ENCODE data around the gene ZBTB44. TPM values are rescaled to one million over a fixed set of nuclear protein-coding genes. Genes with fewer than 3 reads are reported as not detected.

The ZBTB44 gene
- total RNA-seq, 1 experiment from 2014 or later = 32.5 TPM

DNA sequence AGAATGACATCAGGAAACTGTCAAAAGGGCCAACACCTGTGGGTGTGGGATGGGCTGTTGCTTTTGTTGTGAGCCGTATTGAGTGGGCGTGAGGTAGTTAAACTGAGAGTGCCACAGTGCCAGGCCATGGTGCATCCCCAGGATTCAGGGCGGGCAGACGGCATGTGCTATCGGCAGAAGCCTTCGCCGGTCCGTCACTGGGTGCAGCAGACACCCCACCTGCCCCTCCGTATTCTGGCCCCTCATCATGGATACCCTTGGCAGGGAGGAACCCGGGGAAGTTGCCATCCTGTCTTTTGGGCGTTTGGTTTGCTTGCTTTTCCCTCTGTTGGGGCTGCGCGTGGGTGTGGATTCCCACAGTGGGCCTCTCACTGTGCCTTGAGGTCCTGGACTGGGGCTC lies 127.6 kb downstream of the ZBTB44 start:
- peaks cover 0 to 2% of the 10 kb centered on the region in 2 experiments; a peak in 2 of 4 replicates for H3K4me1 ChIP-seq (ENCODE audit: control insufficient read depth in 1 of 2, insufficient read depth in 2 of 2, low read length in 2 of 2)
- ChIA-PET POLR2A (no interaction called here), RAD21 (ENCODE audit: low non-redundant PET in 1 of 2, low total read pairs in 2 of 2, uncharacterized antibody in 2 of 2, unreplicated experiment in 2 of 2) (no interaction called here), CTCF (no interaction called here)
- H4K20me1 ChIP-seq (ENCODE audit: insufficient read depth) = no peaks in the 10 kb centered on the region; the same call in 1 of the 2 replicates
- H2AFZ ChIP-seq (ENCODE audit: low read depth, low read length, poor library complexity, severe bottlenecking) = no peak overlapping the region
- BruUV-seq (replicated peaks) = no TSS peak
- H3K79me2 ChIP-seq (ENCODE audit: insufficient read depth, low read length) = peaks cover 56% of the 10 kb centered on the region
- ATAC-seq (no peak), DNase-seq (ENCODE audit: low read depth, low spot score) (no peak)
- H3K27me3 ChIP-seq (ENCODE audit: insufficient read depth, low read length) = no peaks in the 10 kb centered on the region
- no peak overlapping the region for H3K9ac ChIP-seq (ENCODE audit: low read length)
- no peak overlapping the region for H3K27ac ChIP-seq (ENCODE audit: low read depth, low read length)
- intact Hi-C loops (cut with micrococcal nuclease) = no loop called here
- no peak for TF ChIP-seq JUND (IDR thresholded peaks at IDR 0.05)
- TF ChIP-seq ZFX (IDR thresholded peaks at IDR 0.05) = no peak
- TF ChIP-seq EZH2 (IDR thresholded peaks at IDR 0.05) = no peak
- no peak for TF ChIP-seq CEBPB (IDR thresholded peaks at IDR 0.05; ENCODE audit: low read depth)
- no peak for TF ChIP-seq FOSL1 (IDR thresholded peaks at IDR 0.05; ENCODE audit: low read depth)
- TF ChIP-seq, protein P1, sequence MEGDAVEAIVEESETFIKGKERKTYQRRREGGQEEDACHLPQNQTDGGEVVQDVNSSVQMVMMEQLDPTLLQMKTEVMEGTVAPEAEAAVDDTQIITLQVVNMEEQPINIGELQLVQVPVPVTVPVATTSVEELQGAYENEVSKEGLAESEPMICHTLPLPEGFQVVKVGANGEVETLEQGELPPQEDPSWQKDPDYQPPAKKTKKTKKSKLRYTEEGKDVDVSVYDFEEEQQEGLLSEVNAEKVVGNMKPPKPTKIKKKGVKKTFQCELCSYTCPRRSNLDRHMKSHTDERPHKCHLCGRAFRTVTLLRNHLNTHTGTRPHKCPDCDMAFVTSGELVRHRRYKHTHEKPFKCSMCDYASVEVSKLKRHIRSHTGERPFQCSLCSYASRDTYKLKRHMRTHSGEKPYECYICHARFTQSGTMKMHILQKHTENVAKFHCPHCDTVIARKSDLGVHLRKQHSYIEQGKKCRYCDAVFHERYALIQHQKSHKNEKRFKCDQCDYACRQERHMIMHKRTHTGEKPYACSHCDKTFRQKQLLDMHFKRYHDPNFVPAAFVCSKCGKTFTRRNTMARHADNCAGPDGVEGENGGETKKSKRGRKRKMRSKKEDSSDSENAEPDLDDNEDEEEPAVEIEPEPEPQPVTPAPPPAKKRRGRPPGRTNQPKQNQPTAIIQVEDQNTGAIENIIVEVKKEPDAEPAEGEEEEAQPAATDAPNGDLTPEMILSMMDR (IDR thresholded peaks at IDR 0.05 in 2 of 3, conservative IDR thresholded peaks at IDR 0.05 in 1 of 3; ENCODE audit: borderline replicate concordance in 1 of 3, insufficient read depth in 1 of 3, low read depth in 2 of 3, low read length in 2 of 3) = no peak
- TF ChIP-seq RAD21 (IDR thresholded peaks at IDR 0.05; ENCODE audit: low read depth) = no peak
- TF ChIP-seq, protein P2, sequence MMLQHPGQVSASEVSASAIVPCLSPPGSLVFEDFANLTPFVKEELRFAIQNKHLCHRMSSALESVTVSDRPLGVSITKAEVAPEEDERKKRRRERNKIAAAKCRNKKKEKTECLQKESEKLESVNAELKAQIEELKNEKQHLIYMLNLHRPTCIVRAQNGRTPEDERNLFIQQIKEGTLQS (IDR thresholded peaks at IDR 0.05) = no peak
- no peak for TF ChIP-seq YY1 (IDR thresholded peaks at IDR 0.05; ENCODE audit: extremely low read depth, insufficient replicate concordance, low read depth, low read length)
- TF ChIP-seq ELF1 (IDR thresholded peaks at IDR 0.05; ENCODE audit: borderline replicate concordance, low read depth) = no peak
- no peak for TF ChIP-seq POLR2A (IDR thresholded peaks at IDR 0.05; ENCODE audit: borderline replicate concordance, extremely low read depth, insufficient read depth, insufficient read length)
- no peak for TF ChIP-seq ZNF274 (IDR thresholded peaks at IDR 0.05; ENCODE audit: low read depth, low read length)
- H3K4me2 ChIP-seq (ENCODE audit: low read length) = no peak overlapping the region
- no peaks in the 10 kb centered on the region for H3K9me2 ChIP-seq (ENCODE audit: insufficient read depth)
- no peaks in the 10 kb centered on the region for H3K9me3 ChIP-seq (ENCODE audit: control insufficient read depth in 1 of 2, insufficient read depth in 1 of 2, low read depth in 1 of 2, low read length in 2 of 2)
- H3K4me3 ChIP-seq (replicated peaks in 1 of 2; ENCODE audit: low read depth in 1 of 2, low read length in 2 of 2) = no peak overlapping the region
- no peaks in the 10 kb centered on the region for H3K36me3 ChIP-seq (ENCODE audit: control insufficient read depth in 1 of 2, insufficient read depth in 2 of 2, low read length in 2 of 2)
